ENCODE measurements around the gene GPRIN1. TPM values are rescaled to one million over a fixed set of nuclear protein-coding genes. Genes with fewer than 3 reads are reported as not detected.

The GPRIN1 gene
- polyA plus RNA-seq, 1 of the 3 experiments (the other 2 are of a cell fraction): 6.6 TPM

- 42% methylated on average over 11 of the region's 11 CpGs for WGBS (ENCODE audit: low lambda C conversion rate)
- no peaks in the 10 kb centered on the region for H3K9me3 ChIP-seq
- H3K79me2 ChIP-seq (ENCODE audit: insufficient read depth): peaks cover 44% of the 10 kb centered on the region
- no peaks in the 10 kb centered on the region for H3K9me2 ChIP-seq
- no peaks in the 10 kb centered on the region for H3F3A ChIP-seq (replicated peaks; ENCODE audit: insufficient read depth)
- ChIA-PET POLR2A (interaction anchor here (0.8 to 1.5 kb wide), 8 partner anchors 9 to 705 kb away, joined by 3 to 7 read pairs (median 4); partner anchors contain the start of genes EIF4E1B, LMAN2, RNF44 and SNCB), CTCF (interaction anchor here (0.8 to 5.8 kb wide), 11 partner anchors 11 to 655 kb away, joined by 3 to 38 read pairs (median 7); partner anchors contain the start of genes CLTB, EIF4E1B, SNCB and ZNF346)
- H3K27me3 ChIP-seq (ENCODE audit: insufficient read depth): no peaks in the 10 kb centered on the region
- peak overlapping the region; percentile 68 for H2AFZ ChIP-seq (ENCODE audit: low read depth)
- peak overlapping the region; percentile 21 to 34; a peak in 2 of 4 replicates for H3K4me3 ChIP-seq (ENCODE audit: low read depth in 2 of 2, low read length in 1 of 2)
- H3K4me1 ChIP-seq (ENCODE audit: control insufficient read depth in 1 of 2, insufficient read depth in 2 of 2, low read depth in 1 of 2, low read length in 1 of 2): peaks cover 4 to 36% of the 10 kb centered on the region in 2 experiments; a peak in 2 of 4 replicates
- H4K20me1 ChIP-seq (ENCODE audit: insufficient read depth): peaks cover 17% of the 10 kb centered on the region; the same call in 1 of the 2 replicates
- peak overlapping the region; percentile 28 to 87; a peak in 3 of 4 replicates for H3K27ac ChIP-seq (ENCODE audit: low read depth in 2 of 2, low read length in 1 of 2)
- H3K9ac ChIP-seq: peak overlapping the region; percentile 39; the same call in 1 of the 2 replicates
- peak overlapping the region; percentile 54 for H3K4me2 ChIP-seq
- DNase-seq: no peak
- H3K36me3 ChIP-seq (replicated peaks in 1 of 2; ENCODE audit: control insufficient read depth in 1 of 2, insufficient read depth in 2 of 2, low read length in 1 of 2): no peaks in the 10 kb centered on the region
- TF ChIP-seq, protein P1, sequence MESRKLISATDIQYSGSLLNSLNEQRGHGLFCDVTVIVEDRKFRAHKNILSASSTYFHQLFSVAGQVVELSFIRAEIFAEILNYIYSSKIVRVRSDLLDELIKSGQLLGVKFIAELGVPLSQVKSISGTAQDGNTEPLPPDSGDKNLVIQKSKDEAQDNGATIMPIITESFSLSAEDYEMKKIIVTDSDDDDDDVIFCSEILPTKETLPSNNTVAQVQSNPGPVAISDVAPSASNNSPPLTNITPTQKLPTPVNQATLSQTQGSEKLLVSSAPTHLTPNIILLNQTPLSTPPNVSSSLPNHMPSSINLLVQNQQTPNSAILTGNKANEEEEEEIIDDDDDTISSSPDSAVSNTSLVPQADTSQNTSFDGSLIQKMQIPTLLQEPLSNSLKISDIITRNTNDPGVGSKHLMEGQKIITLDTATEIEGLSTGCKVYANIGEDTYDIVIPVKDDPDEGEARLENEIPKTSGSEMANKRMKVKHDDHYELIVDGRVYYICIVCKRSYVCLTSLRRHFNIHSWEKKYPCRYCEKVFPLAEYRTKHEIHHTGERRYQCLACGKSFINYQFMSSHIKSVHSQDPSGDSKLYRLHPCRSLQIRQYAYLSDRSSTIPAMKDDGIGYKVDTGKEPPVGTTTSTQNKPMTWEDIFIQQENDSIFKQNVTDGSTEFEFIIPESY (IDR thresholded peaks at IDR 0.05; ENCODE audit: borderline replicate concordance, low read depth): no peak
- TF ChIP-seq EZH2phosphoT487 (IDR thresholded peaks at IDR 0.05; ENCODE audit: borderline replicate concordance, low read depth): no peak
- no peak for TF ChIP-seq EP300 (IDR thresholded peaks at IDR 0.05; ENCODE audit: borderline replicate concordance in 1 of 2, low read depth in 1 of 2, low read length in 1 of 2)
- no peak for TF ChIP-seq TEAD4 (IDR thresholded peaks at IDR 0.05; ENCODE audit: borderline replicate concordance, insufficient read depth)
- TF ChIP-seq, protein P2, sequence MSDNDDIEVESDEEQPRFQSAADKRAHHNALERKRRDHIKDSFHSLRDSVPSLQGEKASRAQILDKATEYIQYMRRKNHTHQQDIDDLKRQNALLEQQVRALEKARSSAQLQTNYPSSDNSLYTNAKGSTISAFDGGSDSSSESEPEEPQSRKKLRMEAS (IDR thresholded peaks at IDR 0.05; ENCODE audit: low read depth): no peak
- no peak for TF ChIP-seq TCF12 (IDR thresholded peaks at IDR 0.05)
- TF ChIP-seq YY1 (IDR thresholded peaks at IDR 0.05; ENCODE audit: low read depth): no peak
- no peak for TF ChIP-seq FOSL2 (IDR thresholded peaks at IDR 0.05; ENCODE audit: borderline replicate concordance, low read depth)
- no peak for TF ChIP-seq GABPA (IDR thresholded peaks at IDR 0.05; ENCODE audit: low read depth)
- no peak for TF ChIP-seq TAF1 (IDR thresholded peaks at IDR 0.05; ENCODE audit: borderline replicate concordance, low read depth, low read length)
- TF ChIP-seq FOXM1 (IDR thresholded peaks at IDR 0.05; ENCODE audit: low read depth): no peak
- no peak for TF ChIP-seq CHD2 (IDR thresholded peaks at IDR 0.05; ENCODE audit: low read length, partially characterized antibody)
- no peak for TF ChIP-seq RXRA (IDR thresholded peaks at IDR 0.05; ENCODE audit: borderline replicate concordance, low read depth)
- no peak for TF ChIP-seq GATA2 (CRISPR knock-in tag; IDR thresholded peaks at IDR 0.05)
- no peak for TF ChIP-seq CTCF (IDR thresholded peaks at IDR 0.05)
- TF ChIP-seq JUND (IDR thresholded peaks at IDR 0.05): no peak
- TF ChIP-seq USF1 (IDR thresholded peaks at IDR 0.05; ENCODE audit: borderline replicate concordance, low read depth): no peak
- TF ChIP-seq, protein P3, sequence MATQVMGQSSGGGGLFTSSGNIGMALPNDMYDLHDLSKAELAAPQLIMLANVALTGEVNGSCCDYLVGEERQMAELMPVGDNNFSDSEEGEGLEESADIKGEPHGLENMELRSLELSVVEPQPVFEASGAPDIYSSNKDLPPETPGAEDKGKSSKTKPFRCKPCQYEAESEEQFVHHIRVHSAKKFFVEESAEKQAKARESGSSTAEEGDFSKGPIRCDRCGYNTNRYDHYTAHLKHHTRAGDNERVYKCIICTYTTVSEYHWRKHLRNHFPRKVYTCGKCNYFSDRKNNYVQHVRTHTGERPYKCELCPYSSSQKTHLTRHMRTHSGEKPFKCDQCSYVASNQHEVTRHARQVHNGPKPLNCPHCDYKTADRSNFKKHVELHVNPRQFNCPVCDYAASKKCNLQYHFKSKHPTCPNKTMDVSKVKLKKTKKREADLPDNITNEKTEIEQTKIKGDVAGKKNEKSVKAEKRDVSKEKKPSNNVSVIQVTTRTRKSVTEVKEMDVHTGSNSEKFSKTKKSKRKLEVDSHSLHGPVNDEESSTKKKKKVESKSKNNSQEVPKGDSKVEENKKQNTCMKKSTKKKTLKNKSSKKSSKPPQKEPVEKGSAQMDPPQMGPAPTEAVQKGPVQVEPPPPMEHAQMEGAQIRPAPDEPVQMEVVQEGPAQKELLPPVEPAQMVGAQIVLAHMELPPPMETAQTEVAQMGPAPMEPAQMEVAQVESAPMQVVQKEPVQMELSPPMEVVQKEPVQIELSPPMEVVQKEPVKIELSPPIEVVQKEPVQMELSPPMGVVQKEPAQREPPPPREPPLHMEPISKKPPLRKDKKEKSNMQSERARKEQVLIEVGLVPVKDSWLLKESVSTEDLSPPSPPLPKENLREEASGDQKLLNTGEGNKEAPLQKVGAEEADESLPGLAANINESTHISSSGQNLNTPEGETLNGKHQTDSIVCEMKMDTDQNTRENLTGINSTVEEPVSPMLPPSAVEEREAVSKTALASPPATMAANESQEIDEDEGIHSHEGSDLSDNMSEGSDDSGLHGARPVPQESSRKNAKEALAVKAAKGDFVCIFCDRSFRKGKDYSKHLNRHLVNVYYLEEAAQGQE (IDR thresholded peaks at IDR 0.05; ENCODE audit: low read depth, low read length): no peak
- no peak for TF ChIP-seq MXI1 (IDR thresholded peaks at IDR 0.05; ENCODE audit: low read depth, low read length)
- no peak for TF ChIP-seq RFX5 (IDR thresholded peaks at IDR 0.05; ENCODE audit: low read length)
These were observed 36.7 kb upstream of the GPRIN1 start for GRCh38 chr5:176646707-176647029.
